GM15510 (cell line): ENCODE data around the gene MACROD2.

Experiments
- POLR2A ChIP-seq: IDR thresholded peaks from 3 replicates; pipeline ENCODE4 v1.6.1; 2011; ENCODE audit warnings: borderline replicate concordance; ENCODE audit not compliant: insufficient read length; ENCODE audit errors: extremely low read depth

The MACROD2 gene

DNA sequence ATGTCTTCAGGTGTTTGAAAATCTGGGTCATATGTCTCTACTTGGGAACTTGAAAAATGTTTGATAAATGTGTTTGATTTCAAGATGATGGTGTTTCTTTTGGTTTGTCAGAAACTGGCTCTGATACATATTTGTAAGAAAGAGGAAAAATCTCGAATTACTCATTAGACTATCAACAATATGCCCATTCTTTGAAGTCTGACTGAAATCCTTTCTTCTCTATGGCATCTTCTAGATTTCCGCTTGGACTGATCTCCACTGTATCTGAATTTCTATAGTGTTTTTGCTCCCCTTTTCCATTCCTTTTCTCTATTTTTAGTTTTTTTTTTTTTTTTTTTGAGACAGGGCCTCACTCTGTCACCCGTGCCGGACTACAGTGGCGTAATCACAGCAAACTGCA lies 1481.5 kb downstream of the MACROD2 start:
- TF ChIP-seq POLR2A: no peak

DNA sequence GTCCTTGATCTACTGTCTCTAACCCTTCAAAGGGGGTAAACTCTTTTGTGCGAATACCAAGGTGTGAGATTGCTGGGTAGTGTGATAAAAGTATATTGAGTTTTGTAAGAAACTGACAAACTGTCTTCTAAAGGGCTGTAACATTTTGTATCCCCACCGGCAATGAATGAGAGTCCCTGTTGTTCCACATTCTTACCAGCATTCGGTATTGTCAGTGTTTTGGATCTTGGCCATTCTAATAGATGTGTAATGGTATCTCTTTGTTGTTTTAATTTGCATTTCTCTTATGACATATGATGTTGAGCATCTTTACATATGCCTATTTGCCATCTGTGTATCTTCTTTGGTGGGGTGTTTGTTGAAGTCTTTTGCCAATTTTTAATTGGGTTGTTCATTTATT lies 1487.2 kb downstream of the MACROD2 start:
- no peak for TF ChIP-seq POLR2A

DNA sequence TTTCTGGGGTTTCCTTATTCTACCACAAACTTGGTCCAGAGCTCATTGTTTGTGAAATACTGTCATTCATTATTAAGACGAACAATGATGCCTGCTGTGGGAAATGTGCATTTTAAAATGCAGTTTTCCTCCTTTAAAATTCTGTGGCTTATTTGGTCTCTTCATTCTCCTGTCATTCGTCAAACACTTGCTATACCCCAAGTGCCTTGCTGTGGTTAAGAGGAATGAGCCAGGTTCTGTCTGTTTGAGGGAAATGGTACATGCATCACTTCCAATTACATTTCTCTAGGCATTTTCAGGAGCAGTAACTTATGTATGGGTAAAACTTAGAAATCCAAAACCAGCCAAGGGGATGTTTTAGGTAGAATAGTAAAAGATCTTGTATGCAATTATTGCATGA lies 1490.2 kb downstream of the MACROD2 start:
- TF ChIP-seq POLR2A: no peak

DNA sequence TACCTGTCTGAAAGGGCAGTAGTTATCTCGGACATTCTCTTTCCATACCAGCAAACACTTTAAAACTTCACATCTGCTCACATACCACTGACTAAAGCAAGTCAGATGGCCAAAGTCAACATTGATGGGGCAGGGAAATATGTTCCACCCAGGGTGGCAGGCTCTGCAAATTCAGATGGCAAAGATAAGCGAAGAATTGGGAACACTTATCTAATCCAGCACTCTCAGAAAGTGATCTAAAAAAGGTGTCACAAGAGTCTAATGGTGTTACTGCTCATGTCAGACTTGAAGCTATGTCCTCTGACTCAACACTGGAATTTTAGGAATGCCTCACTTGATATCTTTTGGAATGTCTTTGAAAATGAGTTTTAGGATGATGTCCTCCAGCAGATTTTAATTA lies 1491.7 kb downstream of the MACROD2 start:
- TF ChIP-seq POLR2A: no peak

DNA sequence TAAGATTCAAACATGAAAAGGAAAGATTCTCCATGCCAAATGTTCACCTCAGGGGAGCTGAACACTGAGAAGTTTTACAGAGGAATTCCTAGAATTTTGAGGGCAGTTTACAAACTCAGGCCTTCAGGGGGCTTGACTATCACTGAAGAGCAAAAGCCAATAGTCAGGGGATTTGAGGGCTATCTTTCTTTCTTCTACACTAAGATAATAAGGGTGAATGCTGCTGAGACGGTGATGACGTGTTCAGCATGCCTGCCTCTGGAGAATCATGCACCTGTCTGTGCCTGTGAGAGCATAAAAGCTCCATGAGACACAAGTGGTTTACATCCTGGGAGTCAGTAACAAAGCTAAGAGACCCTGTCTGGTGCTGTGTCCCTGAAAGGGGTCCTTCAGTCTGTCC lies 1492.4 kb downstream of the MACROD2 start:
- TF ChIP-seq POLR2A: no peak

DNA sequence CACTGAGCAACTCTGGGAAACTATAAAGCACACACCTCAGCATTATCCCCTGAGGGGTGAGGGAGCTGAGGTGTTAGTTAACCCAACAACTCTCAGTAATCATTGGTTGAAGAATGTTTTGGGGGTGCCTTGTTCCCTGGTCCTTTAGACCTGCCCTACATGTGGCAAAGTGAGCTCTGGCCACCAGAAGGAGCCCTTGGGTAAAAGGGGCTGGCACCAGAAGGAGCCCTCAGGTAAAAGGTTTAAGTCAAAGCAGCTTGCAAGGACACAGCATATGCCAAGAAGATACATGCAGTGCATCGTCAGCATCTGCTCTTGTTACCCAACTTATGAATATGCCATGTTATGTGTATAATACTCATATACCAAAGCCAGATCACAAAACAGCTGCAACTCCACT lies 1496.3 kb downstream of the MACROD2 start:
- no peak for TF ChIP-seq POLR2A

DNA sequence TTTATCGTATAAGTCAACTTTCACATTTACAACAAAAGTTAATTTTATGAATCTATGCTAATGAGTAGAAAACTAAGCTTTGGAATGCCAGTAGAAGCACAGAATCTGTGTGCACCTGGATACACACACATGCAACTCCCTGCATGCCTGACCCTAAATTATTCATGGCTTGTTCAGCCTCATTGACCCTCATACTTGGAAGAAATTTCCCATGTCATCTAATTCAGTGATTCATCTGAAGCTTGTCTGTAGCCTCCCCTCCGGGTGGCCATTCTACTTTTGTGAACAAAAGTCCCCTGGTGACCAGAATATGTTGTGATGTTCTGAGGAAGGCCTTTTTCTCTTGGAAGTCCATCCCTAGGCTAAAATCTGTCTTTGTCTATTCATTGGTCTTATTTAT lies 1499.5 kb downstream of the MACROD2 start:
- no peak for TF ChIP-seq POLR2A

DNA sequence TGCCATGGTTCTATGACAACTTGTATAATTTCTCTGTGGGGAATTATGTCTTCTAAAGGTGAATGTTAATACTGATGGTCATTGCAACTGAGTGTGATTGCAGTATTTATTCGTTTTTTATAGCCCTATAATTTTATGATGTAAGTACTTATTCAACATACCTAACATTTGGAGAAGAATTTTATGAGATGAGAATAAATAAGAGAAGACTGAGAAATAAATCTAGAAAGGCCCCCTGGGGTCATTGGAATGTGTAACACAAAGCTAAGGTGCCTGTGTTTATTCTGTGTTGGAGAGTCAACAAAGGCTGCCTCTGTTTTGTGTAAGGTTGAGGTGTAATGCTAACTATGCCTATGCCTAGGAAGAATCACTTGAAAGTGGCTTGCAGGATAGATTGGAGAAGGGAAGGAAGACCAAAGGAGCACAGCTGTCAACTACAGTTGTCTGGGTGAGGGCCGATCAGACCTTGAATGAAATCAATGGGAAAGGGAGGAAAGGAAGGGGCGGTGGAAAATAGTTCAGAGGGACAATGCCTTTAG lies 1501.3 kb downstream of the MACROD2 start:
- no peak for TF ChIP-seq POLR2A

DNA sequence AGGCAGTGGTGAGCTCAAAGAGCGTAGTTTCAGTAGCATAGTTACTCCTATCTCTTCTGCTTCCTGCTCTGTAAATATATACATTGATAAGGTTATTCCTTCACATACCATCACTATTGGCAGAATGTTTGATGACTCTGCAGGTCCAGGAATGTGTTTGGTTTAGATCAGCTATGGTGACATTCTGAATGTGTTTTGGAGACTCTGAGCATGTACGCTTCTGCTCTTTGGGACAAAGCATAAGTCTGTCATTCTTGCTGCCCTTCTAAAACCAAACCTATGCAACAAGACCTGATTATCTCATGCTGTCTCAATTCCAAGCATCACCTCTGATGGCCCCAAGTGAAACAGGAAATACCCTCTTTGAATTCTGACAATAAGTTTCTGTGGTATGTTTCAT lies 1503.6 kb downstream of the MACROD2 start:
- no peak for TF ChIP-seq POLR2A

DNA sequence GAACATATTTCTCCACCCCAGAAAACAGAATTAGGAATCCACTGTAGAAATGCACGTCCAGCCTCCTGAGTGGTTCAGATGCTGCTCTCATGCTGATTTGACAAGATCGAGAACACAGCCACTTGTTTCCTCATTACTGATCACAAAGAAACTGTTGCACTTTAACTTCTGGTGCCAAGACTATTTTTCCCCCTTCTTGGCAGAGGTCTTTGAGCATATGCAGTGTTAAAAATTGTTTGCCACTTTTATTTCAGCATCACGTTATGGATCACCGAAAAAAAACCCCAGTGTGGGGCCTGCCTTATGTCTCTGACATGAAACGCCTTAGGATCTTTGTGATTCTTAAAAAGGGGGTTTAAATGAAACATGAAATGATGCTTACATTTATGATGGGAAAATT lies 1511.0 kb downstream of the MACROD2 start:
- TF ChIP-seq POLR2A: no peak

DNA sequence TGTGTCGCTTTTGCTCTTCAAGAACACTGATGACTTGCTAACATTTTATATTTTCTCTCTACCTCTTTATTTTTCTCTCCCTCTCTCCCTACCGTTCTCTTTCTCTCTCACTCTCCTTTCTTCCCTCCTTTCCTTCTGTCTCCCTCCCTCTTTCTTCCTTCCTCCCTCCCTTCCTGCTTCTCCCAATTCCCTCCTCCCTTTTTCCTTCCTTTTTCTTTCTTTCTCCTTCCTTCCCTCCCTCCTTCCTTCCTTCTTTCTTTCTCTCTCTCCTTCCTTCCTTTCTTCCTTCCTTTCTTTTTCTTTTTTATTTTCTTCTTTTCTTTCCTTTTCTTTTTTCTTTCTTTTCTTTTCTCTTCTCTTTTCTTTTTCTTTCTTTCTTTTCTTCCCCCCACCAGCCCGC lies 1511.8 kb downstream of the MACROD2 start:
- no peak for TF ChIP-seq POLR2A

DNA sequence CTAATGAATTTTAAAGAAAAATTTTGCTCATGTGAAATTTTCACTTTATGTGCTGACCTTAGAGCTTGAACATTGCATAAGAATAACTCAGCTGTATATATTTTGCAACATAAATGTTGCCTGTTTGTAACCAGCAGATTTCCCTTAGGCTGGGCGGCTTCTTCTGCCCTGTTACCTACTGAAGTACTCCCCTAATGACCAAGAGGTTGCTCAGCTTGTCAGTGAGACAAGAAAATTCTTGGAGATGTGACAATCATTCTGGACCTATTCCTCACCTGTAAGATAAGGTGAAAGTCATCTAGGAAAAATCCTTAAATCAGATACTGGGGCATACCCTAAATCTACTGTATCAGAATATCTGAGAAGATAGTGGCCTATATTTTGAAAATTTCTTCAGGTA lies 1516.2 kb downstream of the MACROD2 start:
- TF ChIP-seq POLR2A: no peak

DNA sequence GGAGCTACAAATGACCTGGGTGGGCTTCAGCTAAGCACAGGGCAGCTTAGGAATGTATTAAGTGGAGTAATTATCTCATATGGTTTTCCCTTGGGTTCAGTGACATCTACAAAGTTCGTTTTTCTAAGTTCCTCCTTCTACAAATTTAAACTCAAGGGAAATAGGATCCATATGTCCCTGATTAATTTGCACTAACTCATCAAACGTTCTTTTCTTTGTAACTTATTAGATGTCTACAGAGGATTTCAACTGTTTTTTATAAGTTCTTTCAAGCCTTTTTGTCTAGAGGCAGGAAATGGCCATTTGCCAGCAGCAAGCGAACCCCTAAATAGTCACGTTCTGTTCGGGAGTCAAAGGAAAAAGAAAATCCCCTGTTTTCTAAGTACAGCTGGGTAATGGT lies 1517.6 kb downstream of the MACROD2 start:
- TF ChIP-seq POLR2A: no peak

DNA sequence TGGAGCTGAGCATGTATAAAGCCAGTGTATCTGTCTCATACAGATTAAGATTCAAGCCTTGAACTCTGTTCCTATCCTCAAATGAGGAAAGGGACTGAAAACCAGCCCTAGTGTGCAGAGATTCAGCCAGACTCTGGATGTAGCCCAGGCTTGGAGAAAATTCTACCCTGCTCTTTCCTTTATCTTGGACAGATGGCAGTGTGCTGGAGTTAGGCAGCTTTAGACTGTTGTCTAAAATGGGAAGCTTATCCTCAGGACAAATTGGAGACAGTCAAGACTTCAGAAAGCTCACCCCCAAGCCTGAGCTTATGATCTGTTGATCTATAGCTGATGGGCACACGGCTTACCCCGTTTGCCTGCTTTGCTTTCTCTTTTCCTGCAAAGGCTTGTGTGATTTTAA lies 1520.4 kb downstream of the MACROD2 start:
- TF ChIP-seq POLR2A: no peak

DNA sequence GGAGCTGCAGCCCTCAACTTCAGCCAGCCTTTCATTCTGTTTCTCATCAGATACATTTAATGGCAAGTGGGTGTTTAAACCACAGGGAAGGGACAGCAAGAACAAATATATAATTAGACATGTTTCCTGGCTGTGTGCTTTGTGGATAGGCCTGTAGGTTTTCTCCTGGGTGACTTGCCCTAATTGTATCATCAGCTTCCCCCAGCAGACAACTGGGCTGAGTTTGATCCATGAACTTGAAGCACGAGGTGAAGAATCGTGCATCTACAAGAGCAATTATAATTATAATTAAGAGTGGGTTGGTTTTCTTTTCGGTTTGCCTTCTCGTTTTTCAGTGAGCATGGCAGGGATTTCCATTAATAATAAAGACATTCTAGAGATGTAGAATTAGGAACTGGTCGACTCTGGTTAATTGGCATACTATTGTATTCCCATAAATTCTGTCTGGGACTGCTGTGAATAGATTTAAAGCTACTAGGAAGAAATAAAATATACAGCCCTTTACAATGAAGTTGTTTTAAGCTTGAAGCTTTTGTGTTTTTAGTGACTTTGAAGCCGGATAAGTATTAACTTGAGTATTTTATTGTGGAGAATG lies 1525.7 kb downstream of the MACROD2 start:
- no peak for TF ChIP-seq POLR2A

DNA sequence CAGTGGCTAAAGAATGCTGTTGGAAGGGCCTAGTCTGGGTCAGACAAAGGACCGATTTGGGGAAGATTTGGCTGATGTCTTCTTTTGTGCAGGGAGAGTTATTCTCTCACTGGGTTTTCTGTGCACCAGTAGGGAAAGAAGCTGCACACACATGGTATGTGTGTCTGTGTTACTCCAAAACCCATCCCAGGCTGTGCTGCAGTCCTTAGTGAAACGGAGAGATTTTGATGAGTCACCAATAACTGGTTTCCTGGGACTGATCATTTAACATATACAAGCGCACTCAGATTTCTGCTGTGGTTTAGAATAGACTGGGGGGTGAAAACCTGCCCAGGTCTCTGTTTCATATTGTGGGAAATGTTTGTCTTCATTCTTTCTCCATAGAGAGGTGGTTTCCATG lies 1528.1 kb downstream of the MACROD2 start:
- no peak for TF ChIP-seq POLR2A
